ENCODE measurements around the gene TAOK3. TPM values are rescaled to one million over a fixed set of nuclear protein-coding genes. Genes with fewer than 3 reads are reported as not detected.
"Not testable (repeated sequence)": the region's sequence is repeated elsewhere in the genome, so short reads cannot be mapped to it uniquely, and the experiment has no call there.

Gene TAOK3
- total and polyA plus RNA-seq, 4 donors, result 6.7 to 28.6 (median 19.5) TPM

GRCh38 chr12:118357257-118358007 is 15.3 kb downstream of the TAOK3 start:
- H3K4me1 ChIP-seq (ENCODE audit: control insufficient read depth in 4 of 4, insufficient read depth in 4 of 4, low read length in 3 of 4), result peaks cover 4 to 36% (median 24%) of the 10 kb centered on the region in 4 donors
- no peaks in the 10 kb centered on the region for H3K36me3 ChIP-seq (ENCODE audit: control insufficient read depth in 4 of 4, insufficient read depth in 3 of 4, low read depth in 1 of 4, low read length in 3 of 4)
- peak overlapping the region; percentile 66 to 71 for H3K27ac ChIP-seq (ENCODE audit: low read depth in 1 of 2, low read length in 2 of 2)
- H3K9ac ChIP-seq (ENCODE audit: low read depth in 1 of 2, low read length in 2 of 2), result no peak overlapping the region
- H3K27me3 ChIP-seq (ENCODE audit: control insufficient read depth in 4 of 4, insufficient read depth in 4 of 4, low read length in 3 of 4), result no peaks in the 10 kb centered on the region
- WGBS, result 24% methylated on average over 7 of the region's 7 CpGs
- H3K4me3 ChIP-seq (ENCODE audit: low read depth in 1 of 3, low read length in 3 of 3), result peak overlapping the region in 1 of 3 donors; percentile 20
- H3K9me3 ChIP-seq (ENCODE audit: control insufficient read depth in 4 of 4, low read length in 3 of 4), result no peaks in the 10 kb centered on the region
- no peak for DNase-seq (ENCODE audit: low spot score)
- TF ChIP-seq YY1 (IDR thresholded peaks at IDR 0.05) (peak; percentile 64), RXRA (IDR thresholded peaks at IDR 0.05) (peak in 1 of 2 donors; percentile 20), GABPA (IDR thresholded peaks at IDR 0.05 in 1 of 2, conservative IDR thresholded peaks at IDR 0.05 in 1 of 2) (no peak)

- Histone ChIP-seq H3K36me3 (ENCODE audit: control insufficient read depth in 4 of 4, insufficient read depth in 3 of 4, low read depth in 1 of 4, low read length in 3 of 4) (no peaks in the 10 kb centered on the region), H3K4me3 (ENCODE audit: low read depth in 1 of 3, low read length in 3 of 3) (no peak overlapping the region), H3K9ac (ENCODE audit: low read depth in 1 of 2, low read length in 2 of 2) (no peak overlapping the region), H3K27ac (ENCODE audit: low read depth in 1 of 2, low read length in 2 of 2) (peak overlapping the region; percentile 66 to 71), H3K4me1 (ENCODE audit: control insufficient read depth in 4 of 4, insufficient read depth in 4 of 4, low read length in 3 of 4) (peaks cover 4 to 36% (median 24%) of the 10 kb centered on the region in 4 donors), H3K27me3 (ENCODE audit: control insufficient read depth in 4 of 4, insufficient read depth in 4 of 4, low read length in 3 of 4) (no peaks in the 10 kb centered on the region), H3K9me3 (ENCODE audit: control insufficient read depth in 4 of 4, low read length in 3 of 4) (no peaks in the 10 kb centered on the region)
- no peak for DNase-seq (ENCODE audit: low spot score)
- TF ChIP-seq EGR1 (IDR thresholded peaks at IDR 0.05; ENCODE audit: low read depth in 2 of 2) (no peak), TAF1 (conservative IDR thresholded peaks at IDR 0.05) (no peak), YY1 (IDR thresholded peaks at IDR 0.05) (no peak), NR2F2 (IDR thresholded peaks at IDR 0.05) (no peak), HNF4G (IDR thresholded peaks at IDR 0.05) (no peak), RXRA (IDR thresholded peaks at IDR 0.05) (no peak)
- TF ChIP-seq, protein P1, sequence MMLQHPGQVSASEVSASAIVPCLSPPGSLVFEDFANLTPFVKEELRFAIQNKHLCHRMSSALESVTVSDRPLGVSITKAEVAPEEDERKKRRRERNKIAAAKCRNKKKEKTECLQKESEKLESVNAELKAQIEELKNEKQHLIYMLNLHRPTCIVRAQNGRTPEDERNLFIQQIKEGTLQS (IDR thresholded peaks at IDR 0.05), result no peak
- TF ChIP-seq, protein P2, sequence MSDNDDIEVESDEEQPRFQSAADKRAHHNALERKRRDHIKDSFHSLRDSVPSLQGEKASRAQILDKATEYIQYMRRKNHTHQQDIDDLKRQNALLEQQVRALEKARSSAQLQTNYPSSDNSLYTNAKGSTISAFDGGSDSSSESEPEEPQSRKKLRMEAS (IDR thresholded peaks at IDR 0.05), result no peak
- 17% methylated on average over 1 of the region's 1 CpG for WGBS
Measured at GRCh38 chr12:118356809-118357256, 15.9 kb downstream of the TAOK3 start.

GRCh38 chr12:118355843-118356242 is 16.9 kb downstream of the TAOK3 start:
- Histone ChIP-seq H3K4me3 (ENCODE audit: low read depth in 1 of 3, low read length in 3 of 3) (no peak overlapping the region), H3K27me3 (ENCODE audit: control insufficient read depth in 4 of 4, insufficient read depth in 4 of 4, low read length in 3 of 4) (no peaks in the 10 kb centered on the region), H3K9me3 (ENCODE audit: control insufficient read depth in 4 of 4, low read length in 3 of 4) (no peaks in the 10 kb centered on the region), H3K9ac (ENCODE audit: low read depth in 1 of 2, low read length in 2 of 2) (no peak overlapping the region), H3K27ac (ENCODE audit: low read depth in 1 of 2, low read length in 2 of 2) (peak overlapping the region in 1 of 2 donors; percentile 71), H3K4me1 (ENCODE audit: control insufficient read depth in 4 of 4, insufficient read depth in 4 of 4, low read length in 3 of 4) (peaks cover 4 to 36% (median 24%) of the 10 kb centered on the region in 4 donors), H3K36me3 (ENCODE audit: control insufficient read depth in 4 of 4, insufficient read depth in 3 of 4, low read depth in 1 of 4, low read length in 3 of 4) (no peaks in the 10 kb centered on the region)
- 88% methylated on average over 1 of the region's 1 CpG for WGBS
- TF ChIP-seq YY1 (IDR thresholded peaks at IDR 0.05) (peak; percentile 54), HNF4A (conservative IDR thresholded peaks at IDR 0.05) (no peak), NR2F2 (IDR thresholded peaks at IDR 0.05) (no peak)
- no peak for DNase-seq (ENCODE audit: low spot score)

DNA sequence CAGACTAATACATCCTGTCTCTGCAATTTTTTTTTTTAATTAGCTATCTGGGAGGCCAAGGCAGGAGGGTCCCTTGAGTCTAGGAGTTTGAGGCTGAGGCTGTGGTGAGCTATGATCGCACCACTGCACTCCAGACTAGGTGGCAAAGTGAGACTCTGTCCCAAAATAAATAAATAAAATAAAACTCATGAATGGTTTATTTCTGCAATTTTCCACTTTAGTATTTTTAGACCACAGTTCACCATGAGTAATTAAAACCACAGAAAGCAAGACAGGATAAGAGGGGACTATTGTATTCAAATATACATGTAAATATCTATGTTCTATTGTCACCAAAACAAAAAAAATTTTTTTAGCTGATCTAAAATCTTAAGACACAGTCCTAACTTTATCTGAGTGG is 17.8 kb downstream of the TAOK3 start:
- WGBS, result 96% methylated on average over 1 of the region's 1 CpG
- Histone ChIP-seq H3K9me3 (ENCODE audit: control insufficient read depth in 4 of 4, low read length in 3 of 4) (no peaks in the 10 kb centered on the region), H3K27me3 (ENCODE audit: control insufficient read depth in 4 of 4, insufficient read depth in 4 of 4, low read length in 3 of 4) (no peaks in the 10 kb centered on the region), H3K4me1 (ENCODE audit: control insufficient read depth in 4 of 4, insufficient read depth in 4 of 4, low read length in 3 of 4) (peaks cover 4 to 36% (median 24%) of the 10 kb centered on the region in 4 donors), H3K4me3 (ENCODE audit: low read depth in 1 of 3, low read length in 3 of 3) (no peak overlapping the region), H3K27ac (ENCODE audit: low read depth in 1 of 2, low read length in 2 of 2) (no peak overlapping the region), H3K9ac (ENCODE audit: low read depth in 1 of 2, low read length in 2 of 2) (no peak overlapping the region), H3K36me3 (ENCODE audit: control insufficient read depth in 4 of 4, insufficient read depth in 3 of 4, low read depth in 1 of 4, low read length in 3 of 4) (no peaks in the 10 kb centered on the region)
- DNase-seq (ENCODE audit: low spot score), result no peak
- no peak for TF ChIP-seq HNF4A (conservative IDR thresholded peaks at IDR 0.05)

DNA sequence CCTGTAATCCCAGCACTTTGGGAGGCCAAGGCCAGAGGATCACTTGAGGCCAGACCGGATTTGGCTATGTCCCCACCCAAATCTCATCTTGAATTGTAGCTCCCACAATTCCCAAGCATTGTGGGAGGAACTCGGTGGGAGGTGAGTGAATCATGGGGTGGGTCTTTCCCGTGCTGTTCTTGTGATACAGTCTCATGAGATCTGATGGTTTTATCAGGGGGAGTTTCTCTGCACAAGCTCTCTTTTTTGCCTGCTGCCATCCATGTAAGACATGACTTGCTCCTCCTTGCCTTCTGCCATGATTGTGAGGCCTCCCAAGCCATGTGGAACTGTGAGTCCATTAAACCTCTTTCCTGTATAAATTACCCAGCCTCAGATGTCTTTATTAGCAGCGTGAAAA is 18.2 kb downstream of the TAOK3 start:
- peaks cover 4 to 36% (median 24%) of the 10 kb centered on the region in 4 donors for H3K4me1 ChIP-seq (ENCODE audit: control insufficient read depth in 4 of 4, insufficient read depth in 4 of 4, low read length in 3 of 4)

More for the DNA sequence above, 18.2 kb downstream of the TAOK3 start:
- not testable (repeated sequence) for H3K36me3 ChIP-seq (ENCODE audit: control insufficient read depth in 4 of 4, insufficient read depth in 3 of 4, low read depth in 1 of 4, low read length in 3 of 4); H3K27me3 ChIP-seq (ENCODE audit: control insufficient read depth in 4 of 4, insufficient read depth in 4 of 4, low read length in 3 of 4); H3K27ac ChIP-seq (ENCODE audit: low read depth in 1 of 2, low read length in 2 of 2); H3K4me3 ChIP-seq (ENCODE audit: low read depth in 1 of 3, low read length in 3 of 3); DNase-seq (ENCODE audit: low spot score); H3K9ac ChIP-seq (ENCODE audit: low read depth in 1 of 2, low read length in 2 of 2); H3K9me3 ChIP-seq (ENCODE audit: control insufficient read depth in 4 of 4, low read length in 3 of 4)
- WGBS, result 95% methylated on average over 4 of the region's 4 CpGs
